K562 (cell line): ENCODE measurements around the gene C9orf50. TPM values are rescaled to one million over a fixed set of nuclear protein-coding genes. Genes with fewer than 3 reads are reported as not detected.

Source experiments
- BCLAF1 ChIP-seq, 2 experiments: fragments of 450-650 bp in 1 of 2; IDR thresholded peaks; 2 replicates each; pipeline ENCODE4 v1.6.1; 2011 to 2017; ENCODE audit warnings: low read depth in 2 of 2, antibody characterized with exemption in 1 of 2, borderline replicate concordance in 1 of 2, low read length in 1 of 2, mild to moderate bottlenecking in 1 of 2, mixed read lengths in 1 of 2; ENCODE audit not compliant: control insufficient read depth in 1 of 2
- HMGN3 ChIP-seq: IDR thresholded peaks from 2 replicates; pipeline ENCODE4 v1.6.1; 2011; ENCODE audit warnings: borderline replicate concordance, low read depth, mild to moderate bottlenecking, mixed read lengths, low read length; ENCODE audit not compliant: insufficient read length; ENCODE audit errors: extremely low read depth
- MAZ ChIP-seq, 2 experiments: fragments of 450-650 bp in 1 of 2; sonication (generic) in 1 of 2; formaldehyde crosslinking; IDR thresholded peaks in 1 of 2; conservative IDR thresholded peaks in 1 of 2; 2 replicates each; pipeline versions ENCODE4 v1.4.0 to v1.5.0; 2020; ENCODE audit warnings: mild to moderate bottlenecking in 1 of 2, missing genetic modification reagents in 1 of 2
- NCOR1 ChIP-seq: fragments of 450-650 bp; IDR thresholded peaks from 2 replicates; pipeline ENCODE4 v1.6.1; 2016; ENCODE audit warnings: mild to moderate bottlenecking, moderate library complexity
- SP1 ChIP-seq: sonication (generic); formaldehyde crosslinking; IDR thresholded peaks from 2 replicates; pipeline ENCODE4 v1.8.1; 2022; ENCODE audit warnings: mild to moderate bottlenecking, missing genetic modification reagents
- TBP ChIP-seq: optimal IDR thresholded peaks from 2 replicates; pipeline ENCODE3; 2011; ENCODE audit warnings: low read depth, low read length, improper control_type of control experiment
- TCF7L2 ChIP-seq: fragments of 150-350 bp; IDR thresholded peaks from 2 replicates; pipeline ENCODE4 v1.6.1; 2016; ENCODE audit warnings: low read depth, mild to moderate bottlenecking, low read length, moderate library complexity
- VEZF1 ChIP-seq: fragments of 200-800 bp; sonication (Bioruptor generic); IDR thresholded peaks from 2 replicates; pipeline ENCODE4 v1.6.1; 2017; ENCODE audit warnings: missing genetic modification characterization, missing compliant biosample characterization
- ZFP36 ChIP-seq: fragments of 150-350 bp; IDR thresholded peaks from 2 replicates; pipeline ENCODE4 v1.6.1; 2018; ENCODE audit warnings: low read length, low read depth; ENCODE audit not compliant: partially characterized antibody
- ZFX ChIP-seq: sonication (generic); formaldehyde crosslinking; IDR thresholded peaks from 2 replicates; pipeline ENCODE4 v1.8.0; 2022; ENCODE audit warnings: mild to moderate bottlenecking, missing genetic modification reagents, moderate library complexity
- ZNF263 ChIP-seq: sonication (generic); formaldehyde crosslinking; IDR thresholded peaks from 2 replicates; pipeline ENCODE4 v1.8.0; 2022; ENCODE audit warnings: mild to moderate bottlenecking, missing genetic modification reagents, borderline replicate concordance
- ZNF398 ChIP-seq: fragments of 250-450 bp; sonication (Bioruptor Pico); IDR thresholded peaks from 2 replicates; pipeline ENCODE4 v1.8.0; 2021; ENCODE audit warnings: moderate library complexity, mild to moderate bottlenecking, inconsistent platforms
- ZNF592 ChIP-seq: fragments of 450-650 bp; IDR thresholded peaks from 2 replicates; pipeline ENCODE4 v1.6.1; 2017; ENCODE audit warnings: antibody characterized with exemption, mild to moderate bottlenecking
- polyA plus RNA-seq, 8 experiments: library from polyadenylated mRNA; depleted of rRNA in 4 of 8; stranded (reverse) in 5 of 8; unstranded in 3 of 8; fragments of >200 nt; fragmentation: Nextera tagmentation in 2 of 8; fragmentation: Illumina TruSeq in 1 of 8; extraction: Ambion mirVana in 2 of 8; extraction: Trizol in 1 of 8; gene quantifications; 2 replicates each; pipeline versions ENCODE4 v1.2.1 to v1.2.3, GENCODE V29; 2011 to 2014; ENCODE audit warnings: inconsistent platforms in 1 of 8, missing spikeins in 1 of 8
- total RNA-seq, 7 experiments: library from RNA; depleted of rRNA in 6 of 7; stranded (reverse); fragments of >200 nt in 6 of 7; fragmentation: Illumina TruSeq in 2 of 7; extraction: Trizol in 2 of 7; gene quantifications; 2 replicates each; pipeline versions ENCODE4 v1.2.1 to v1.2.3, GENCODE V29; 2011 to 2021; ENCODE audit warnings: low replicate concordance in 1 of 7

C9orf50 gene
- total and polyA plus RNA-seq, 9 of the 15 experiments (the other 6 are each of a cell fraction or from before 2014, with no cell fraction given) = not detected

- peak; percentile 43 for TF ChIP-seq HMGN3
- no peak for TF ChIP-seq NCOR1
- TF ChIP-seq MAZ (CRISPR knock-in tag; conservative IDR thresholded peaks at IDR 0.05 in 1 of 2, IDR thresholded peaks at IDR 0.05 in 1 of 2) = peak in 1 of 2 experiments; percentile 64; a peak in 2 of 4 replicates
- no peak for TF ChIP-seq ZNF398
- TF ChIP-seq BCLAF1 (IDR thresholded peaks at IDR 0.05; ENCODE audit: borderline replicate concordance in 1 of 2, control insufficient read depth in 1 of 2, low read depth in 2 of 2, low read length in 1 of 2) = no peak
- TF ChIP-seq ZNF592 = 0 out of 2 replicates have a peak, but pooled peaks have one; percentile 12
- TF ChIP-seq ZFX = peak; percentile 51
- peak; percentile 96 for TF ChIP-seq ZNF263
- TF ChIP-seq VEZF1 = peak; percentile 89
- TF ChIP-seq ZFP36 = peak; percentile 29
- no peak for TF ChIP-seq SP1 (CRISPR knock-in tag)
- no peak for TF ChIP-seq TCF7L2
- no peak for TF ChIP-seq TBP
These were observed 52.1 kb downstream of the C9orf50 start (continued) for GRCh38 chr9:129568560-129569501.
